ENCODE results near the gene ZNF723. TPM values are rescaled to one million over a fixed set of nuclear protein-coding genes. Genes with fewer than 3 reads are reported as not detected.
A peak's percentile ranks its signal among the peaks of the same experiment; 100 is the strongest.
"Not testable (repeated sequence)": the region's sequence is repeated elsewhere in the genome, so short reads cannot be mapped to it uniquely, and the experiment has no call there.

Gene ZNF723
- not detected in 2 replicates for total RNA-seq (2014; rRNA removed; shearing (Covaris generic); ENCODE audit: low replicate concordance)

DNA sequence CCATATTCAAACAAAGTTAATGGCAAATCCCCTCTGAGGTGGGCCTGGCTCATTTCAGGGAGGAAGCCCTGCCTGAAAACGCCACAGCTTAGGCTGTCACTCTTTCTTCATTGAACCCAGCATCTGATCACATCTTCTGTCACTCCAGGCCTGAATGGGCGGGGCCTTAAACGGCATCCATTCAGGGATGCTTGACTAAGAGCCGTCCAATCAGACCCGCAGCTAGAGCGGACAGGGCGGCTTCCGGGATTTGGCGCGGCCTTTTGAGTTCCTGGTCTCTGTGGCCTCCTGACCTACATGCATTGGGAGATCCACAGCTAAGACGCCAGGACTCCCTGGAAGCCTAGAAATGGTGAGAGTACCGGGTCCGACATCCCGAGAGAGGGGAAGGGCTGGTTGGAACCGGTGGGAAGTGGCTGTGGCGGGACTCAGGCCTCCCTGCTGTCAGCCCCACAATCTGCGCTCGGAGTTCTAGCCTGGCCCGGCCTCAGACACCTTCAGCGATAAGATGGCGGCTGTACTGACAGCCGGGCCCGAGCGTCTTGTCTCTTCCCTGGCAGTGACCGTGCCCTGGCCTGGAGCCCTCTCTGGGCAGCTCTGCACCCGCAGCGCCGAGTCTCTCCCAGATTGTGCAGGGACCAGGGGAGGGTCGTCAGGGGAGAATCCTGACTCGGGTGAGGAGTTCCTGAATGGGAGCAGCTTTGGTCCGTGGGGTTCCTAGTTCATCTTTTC, at the start of gene ZNF723:
Gene ZNF723 (plus strand): TSS at position 261 of the 732 bp plus-strand sequence. CDS start 89 bp downstream, at position 350.
- in situ Hi-C loops (cut with HindIII; ENCODE audit: low pct_unique_long_range_greater_than_20kb, low sequenced_read_pairs) = no loop called here
- no peak for DNase-seq (ENCODE audit: low read depth)

DNA sequence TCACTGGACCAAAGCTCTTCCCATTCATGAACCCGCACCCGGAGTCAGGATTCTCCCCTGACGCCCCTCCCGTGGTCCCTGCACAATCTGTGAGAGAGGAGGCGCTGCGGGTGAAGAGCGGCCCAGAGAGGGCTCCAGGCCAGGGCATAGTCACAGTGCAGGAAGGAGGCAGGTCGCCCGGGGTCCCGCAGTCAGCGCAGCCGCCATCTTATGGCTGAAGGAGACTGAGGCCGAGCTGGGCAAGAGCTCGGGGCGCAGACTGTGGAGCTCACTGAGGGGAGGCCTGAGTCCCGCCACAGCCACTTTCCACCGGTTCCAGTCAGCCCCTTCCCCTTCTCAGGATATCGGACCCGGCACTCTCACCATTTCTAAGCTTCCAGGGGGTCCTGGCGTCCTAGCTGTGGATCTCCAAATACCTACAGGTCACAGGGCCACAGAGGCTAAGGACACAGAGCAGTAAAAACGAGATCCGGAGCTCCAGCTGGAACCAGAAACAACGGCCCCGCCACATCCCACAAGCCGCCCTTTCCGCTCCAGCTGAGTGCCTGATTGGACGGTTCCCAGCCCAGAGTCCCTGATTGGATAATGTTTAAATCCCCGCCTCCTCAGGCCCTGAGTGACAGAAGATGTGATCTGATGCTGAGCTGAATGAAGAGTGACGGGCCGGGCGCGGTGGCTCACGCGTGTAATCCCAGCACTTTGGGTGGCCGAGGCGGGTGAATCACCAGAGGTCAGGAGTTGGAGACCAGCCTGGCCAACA, 48.3 kb upstream of the ZNF723 start, which contains the start of gene ZNF99:
Gene ZNF99 (minus strand): TSS at position 501 of the 760 bp plus-strand sequence. CDS start 135 bp downstream, at position 366.
- no peak for DNase-seq (ENCODE audit: low read depth)
- in situ Hi-C loops (cut with HindIII; ENCODE audit: low pct_unique_long_range_greater_than_20kb, low sequenced_read_pairs) = no loop called here

DNA sequence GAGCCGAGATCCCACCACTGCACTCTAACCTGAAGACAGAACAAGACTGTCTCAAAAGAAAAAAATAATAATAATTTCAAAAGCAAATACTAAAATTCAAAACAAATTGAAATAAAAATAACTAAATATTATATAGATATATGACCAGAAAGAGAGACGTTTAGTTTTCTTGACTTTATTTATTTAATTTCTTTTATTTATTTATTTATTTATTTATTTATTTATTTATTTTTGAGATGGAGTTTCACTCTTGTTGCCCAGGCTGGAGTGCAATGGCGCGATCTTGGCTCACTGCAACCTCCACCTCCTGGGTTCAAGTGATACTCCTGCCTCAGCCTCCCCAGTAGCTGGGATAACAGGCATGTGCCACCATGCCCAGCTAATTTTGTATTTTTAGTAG, 39.2 kb upstream of the ZNF723 start:
- in situ Hi-C loops (cut with HindIII; ENCODE audit: low pct_unique_long_range_greater_than_20kb, low sequenced_read_pairs); DNase-seq (ENCODE audit: low read depth): not testable (repeated sequence)

DNA sequence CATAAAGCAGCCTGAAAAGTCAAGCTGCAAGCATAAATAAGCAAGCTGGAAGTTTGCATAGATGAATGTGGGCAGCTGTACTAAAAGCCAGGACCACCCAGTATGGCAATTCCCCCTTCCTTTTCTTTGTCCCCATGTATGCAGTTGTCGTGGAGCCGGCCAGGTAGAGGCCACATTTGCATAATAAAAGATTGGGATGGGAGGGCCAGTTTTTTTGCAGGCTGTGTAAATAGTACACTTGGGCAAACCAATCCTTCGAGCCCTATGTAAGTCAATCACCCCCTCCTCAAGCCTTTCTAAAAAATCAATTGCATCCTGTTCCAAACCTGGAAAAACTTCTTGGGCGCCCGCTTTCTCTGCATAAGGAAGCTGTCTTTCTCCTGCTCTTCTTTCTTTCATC, 35.1 kb upstream of the ZNF723 start:
- in situ Hi-C loops (cut with HindIII; ENCODE audit: low pct_unique_long_range_greater_than_20kb, low sequenced_read_pairs) = no loop called here
- no peak for DNase-seq (ENCODE audit: low read depth)

DNA sequence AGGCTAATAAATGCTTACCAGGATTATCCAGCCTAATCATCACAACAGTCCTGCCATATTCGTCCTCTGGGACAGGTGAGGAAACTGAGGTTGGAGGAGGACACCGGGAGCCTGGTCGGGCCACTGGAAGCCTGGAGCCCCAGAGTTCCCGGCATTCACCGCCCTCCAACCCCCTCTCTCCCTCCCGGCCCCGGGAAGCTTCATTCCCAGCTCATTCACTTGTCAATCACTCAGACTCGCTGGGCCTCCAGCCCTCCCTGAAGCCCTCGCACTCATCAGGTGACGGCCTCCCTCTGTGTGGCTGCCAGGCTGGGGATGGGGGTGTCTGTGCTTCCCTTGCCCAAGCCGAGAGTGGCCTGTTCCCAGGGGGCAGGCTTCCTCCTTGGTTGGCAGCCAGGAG, 25.7 kb upstream of the ZNF723 start:
- in situ Hi-C loops (cut with HindIII; ENCODE audit: low pct_unique_long_range_greater_than_20kb, low sequenced_read_pairs) = no loop called here
- DNase-seq (ENCODE audit: low read depth) = no peak

DNA sequence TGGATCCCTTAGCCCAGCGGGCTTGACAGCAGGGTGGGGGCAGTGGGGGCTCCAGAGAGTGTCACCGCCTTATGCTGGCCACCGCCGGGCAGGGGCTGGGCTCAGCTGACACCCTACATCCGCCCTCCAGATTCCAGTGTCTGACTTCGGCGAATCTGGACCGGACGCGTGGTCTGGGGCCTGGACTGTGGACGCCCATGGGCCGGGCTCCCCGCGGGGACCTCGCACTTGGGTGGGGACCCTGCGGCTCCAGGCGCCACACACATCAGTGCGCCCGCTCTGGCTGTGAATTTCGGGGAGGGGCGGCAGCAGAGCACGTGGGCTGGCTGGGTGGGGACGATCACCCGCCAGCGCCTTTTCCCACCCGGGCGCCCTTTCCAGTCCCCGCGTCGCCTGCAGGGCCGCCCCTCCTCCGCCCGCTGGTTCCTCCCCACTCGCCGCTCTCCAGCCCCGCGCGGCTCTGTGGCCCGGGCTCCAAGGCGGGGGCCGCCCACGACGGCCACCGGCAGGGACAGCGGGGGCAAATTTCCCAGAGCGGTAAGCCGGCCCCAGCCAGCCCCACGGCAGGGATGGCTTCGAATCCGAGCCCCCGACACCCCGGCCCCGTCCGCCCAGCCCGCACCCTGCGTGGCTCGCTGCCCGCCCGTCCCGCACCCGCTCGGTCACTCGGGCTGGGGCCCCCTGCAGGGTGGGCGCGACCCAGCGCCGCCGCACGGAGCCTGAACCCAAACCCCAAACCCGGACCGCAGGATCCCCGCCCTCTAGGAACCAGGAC, 24.8 kb upstream of the ZNF723 start:
- in situ Hi-C loops (cut with HindIII; ENCODE audit: low pct_unique_long_range_greater_than_20kb, low sequenced_read_pairs) = no loop called here
- no peak for DNase-seq (ENCODE audit: low read depth)

DNA sequence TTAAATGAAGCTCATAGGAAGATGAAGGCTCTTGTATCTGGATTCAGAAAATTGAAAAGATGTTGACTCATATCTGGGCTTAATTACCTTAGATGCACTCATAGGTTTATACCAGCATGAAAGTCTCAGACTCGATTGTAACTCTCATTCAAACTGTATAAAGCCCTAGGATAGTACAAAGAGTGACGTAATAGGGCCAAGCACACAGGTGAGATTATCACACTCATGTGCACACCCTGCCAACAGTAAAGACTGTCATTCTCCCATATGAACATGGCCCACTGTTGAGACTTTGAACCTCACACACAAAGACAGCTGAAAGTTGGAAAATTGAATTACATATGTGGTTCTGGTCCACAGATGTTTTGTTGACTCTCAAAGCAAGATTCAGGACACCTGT, 18.0 kb upstream of the ZNF723 start:
- no peak for DNase-seq (ENCODE audit: low read depth)
- in situ Hi-C loops (cut with HindIII; ENCODE audit: low pct_unique_long_range_greater_than_20kb, low sequenced_read_pairs) = no loop called here

DNA sequence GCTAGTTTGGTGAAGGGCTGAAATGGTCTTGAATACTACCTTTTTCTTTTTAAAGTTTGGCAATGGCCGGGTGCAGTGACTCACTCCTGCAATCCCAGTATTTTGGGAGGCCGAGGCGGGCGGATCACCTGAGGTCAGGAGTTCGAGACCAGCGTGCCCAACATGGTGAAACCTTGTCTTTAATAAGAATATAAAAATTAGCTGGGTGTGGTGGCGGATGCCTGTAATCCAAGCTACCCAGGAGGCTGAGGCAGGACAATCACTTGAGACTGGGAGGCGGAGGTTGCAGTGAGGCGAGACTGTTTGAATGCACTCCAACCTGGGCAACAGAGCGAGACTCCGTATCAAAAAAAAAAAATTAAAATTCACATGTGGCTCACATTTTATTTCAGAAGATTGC, 880 bp upstream of the ZNF723 start:
- in situ Hi-C loops (cut with HindIII; ENCODE audit: low pct_unique_long_range_greater_than_20kb, low sequenced_read_pairs) = no loop called here
- DNase-seq (ENCODE audit: low read depth) = no peak

DNA sequence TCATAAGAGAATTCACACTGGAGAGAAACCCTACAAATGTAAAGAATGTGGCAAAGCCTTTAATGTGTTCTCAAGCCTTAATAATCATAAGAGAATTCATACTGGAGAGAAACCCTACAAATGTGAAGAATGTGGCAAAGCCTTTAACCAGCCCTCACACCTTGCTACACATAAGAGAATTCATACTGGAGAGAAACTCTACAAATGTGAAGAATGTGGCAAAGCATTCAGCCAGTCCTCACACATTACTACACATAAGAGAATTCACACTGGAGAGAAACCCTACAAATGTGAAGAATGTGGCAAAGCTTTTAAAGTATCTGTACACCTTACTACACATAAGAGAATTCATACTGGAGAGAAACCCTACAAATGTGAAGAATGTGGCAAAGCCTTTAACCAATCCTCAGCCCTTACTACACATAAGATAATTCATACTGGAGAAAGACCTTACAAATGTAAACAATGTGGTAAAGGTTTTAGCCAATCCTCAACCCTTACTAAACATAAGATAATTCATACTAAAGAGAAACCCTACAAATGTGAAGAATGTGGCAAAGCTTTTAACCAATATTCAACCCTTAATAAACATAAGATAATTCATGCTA, 25.7 kb downstream of the ZNF723 start:
- in situ Hi-C loops (cut with HindIII; ENCODE audit: low pct_unique_long_range_greater_than_20kb, low sequenced_read_pairs); DNase-seq (ENCODE audit: low read depth): not testable (repeated sequence)

DNA sequence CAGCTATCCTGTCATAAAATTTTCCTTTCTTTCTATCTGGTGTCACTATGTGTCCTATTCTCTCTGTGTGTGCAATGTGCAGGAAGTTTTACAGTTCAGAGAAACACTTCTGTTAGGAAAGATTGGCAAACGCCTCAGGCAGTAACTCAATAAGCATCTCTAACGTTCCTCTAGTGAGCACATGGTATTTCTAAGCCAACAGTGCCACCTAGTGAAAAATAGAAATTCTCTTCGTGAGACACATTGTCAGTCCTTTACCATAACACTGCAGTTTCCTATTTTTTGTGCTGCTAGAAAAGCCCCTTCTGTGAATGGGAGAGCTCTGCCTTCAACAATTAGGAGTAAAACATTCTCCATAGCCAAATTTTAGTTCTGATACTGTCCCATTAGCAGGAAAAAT, 50.7 kb downstream of the ZNF723 start:
- in situ Hi-C loops (cut with HindIII; ENCODE audit: low pct_unique_long_range_greater_than_20kb, low sequenced_read_pairs) = no loop called here

DNA sequence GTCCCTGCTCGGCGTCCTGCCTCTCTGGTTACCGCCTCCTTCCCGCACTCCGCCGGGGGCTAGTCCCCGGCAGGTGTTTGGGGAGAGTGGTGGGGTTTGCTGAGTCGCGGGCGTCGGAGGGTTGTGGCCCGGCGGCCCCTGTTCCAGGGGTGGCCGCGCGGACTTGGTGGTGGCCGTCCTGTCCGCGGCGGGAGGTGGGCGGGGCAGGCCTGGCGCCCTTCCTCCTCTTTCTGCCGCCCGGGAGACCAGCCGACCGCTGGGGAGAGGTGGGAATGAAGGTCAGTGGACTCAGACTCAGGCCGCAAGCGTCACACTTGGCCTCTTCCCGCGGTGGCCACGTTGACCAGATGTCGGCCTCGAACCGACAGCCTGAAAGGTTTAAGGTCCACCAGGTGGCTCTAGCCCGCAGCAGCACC, 61.8 kb downstream of the ZNF723 start:
- in situ Hi-C loops (cut with HindIII; ENCODE audit: low pct_unique_long_range_greater_than_20kb, low sequenced_read_pairs) = no loop called here
- DNase-seq (ENCODE audit: low read depth) = no peak

More for the DNA sequence above, 50.7 kb downstream of the ZNF723 start:
- DNase-seq (ENCODE audit: low read depth) = peak; percentile 23

DNA sequence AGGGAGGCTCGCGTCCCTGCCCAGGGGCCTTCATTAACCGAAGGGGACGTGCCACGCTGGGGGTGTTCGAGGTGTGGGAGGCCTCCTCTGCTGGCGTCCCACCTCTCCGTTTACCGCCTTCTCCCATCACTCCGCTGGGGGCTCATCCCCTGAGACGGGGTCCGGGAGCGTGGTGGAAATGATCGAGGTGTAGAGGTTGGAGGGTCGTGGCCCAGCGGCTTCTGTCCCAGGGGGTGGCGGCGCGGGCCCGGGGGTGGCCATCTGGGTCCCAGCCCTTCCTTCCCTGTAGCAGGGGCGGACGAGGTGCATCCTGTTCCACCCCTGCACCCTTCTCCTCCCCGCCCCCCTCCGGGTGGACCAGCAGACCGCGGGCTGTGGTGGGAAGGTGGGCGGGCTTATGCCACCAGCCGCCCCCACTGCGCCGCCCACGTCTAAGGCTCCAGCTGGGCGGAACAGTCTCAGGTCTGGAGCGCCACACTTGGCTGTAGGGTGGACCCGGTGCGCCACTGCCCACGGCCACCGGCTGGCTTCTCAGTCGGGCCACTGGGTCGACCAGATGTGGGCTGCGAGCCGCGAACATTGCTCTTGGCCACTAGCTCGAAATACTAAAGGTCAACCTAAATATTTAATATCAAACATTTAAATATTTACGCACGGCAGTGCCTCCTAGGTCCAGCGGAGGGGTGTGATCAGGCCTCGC, 69.5 kb downstream of the ZNF723 start:
- in situ Hi-C loops (cut with HindIII; ENCODE audit: low pct_unique_long_range_greater_than_20kb, low sequenced_read_pairs) = no loop called here
- DNase-seq (ENCODE audit: low read depth) = no peak

Other genes starting within 250 kb of the ZNF723 start
- gene ZNF492, start 198.0 kb upstream of the ZNF723 start, total RNA-seq (2014; rRNA removed; shearing (Covaris generic); ENCODE audit: low replicate concordance) = not detected in 2 replicates
- gene ZNF99, start 48.1 kb upstream of the ZNF723 start, total RNA-seq (2014; rRNA removed; shearing (Covaris generic); ENCODE audit: low replicate concordance) = not detected in 2 replicates
- gene ZNF728, start 170.9 kb downstream of the ZNF723 start, total RNA-seq (2014; rRNA removed; shearing (Covaris generic); ENCODE audit: low replicate concordance) = not detected in 2 replicates

Measured in Caki2 (cell line).